Ecto neural progenitor cell (in vitro differentiated cells): ENCODE measurements around the gene TANK.
"Not testable (repeated sequence)": the region's sequence is repeated elsewhere in the genome, so short reads cannot be mapped to it uniquely, and the experiment has no call there.

Experiments used
- DNase-seq: peaks from one replicate; pipeline ENCODE4 v3.0.0-alpha.2; 2018; ENCODE audit warnings: low spot score

TANK gene

DNA sequence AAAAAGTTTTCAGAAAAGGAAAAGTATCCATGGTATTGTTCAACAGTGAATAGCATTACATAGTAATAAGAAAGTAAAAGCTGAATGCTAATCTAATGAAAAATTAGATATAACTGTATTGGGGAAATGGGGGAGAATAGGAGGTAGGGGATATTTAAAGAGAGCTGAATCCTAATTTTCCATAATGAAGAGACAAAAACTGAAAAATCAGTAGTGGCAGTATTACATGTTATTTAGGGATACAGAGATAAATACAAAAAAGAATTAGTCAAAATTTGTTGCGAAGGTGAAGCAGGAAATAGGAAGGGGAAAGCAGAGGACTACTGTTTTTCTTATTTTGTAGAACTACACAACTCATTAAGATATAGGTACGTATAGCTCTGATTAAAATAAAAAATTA, 9.1 kb downstream of the TANK start:
- DNase-seq, result no peak

DNA sequence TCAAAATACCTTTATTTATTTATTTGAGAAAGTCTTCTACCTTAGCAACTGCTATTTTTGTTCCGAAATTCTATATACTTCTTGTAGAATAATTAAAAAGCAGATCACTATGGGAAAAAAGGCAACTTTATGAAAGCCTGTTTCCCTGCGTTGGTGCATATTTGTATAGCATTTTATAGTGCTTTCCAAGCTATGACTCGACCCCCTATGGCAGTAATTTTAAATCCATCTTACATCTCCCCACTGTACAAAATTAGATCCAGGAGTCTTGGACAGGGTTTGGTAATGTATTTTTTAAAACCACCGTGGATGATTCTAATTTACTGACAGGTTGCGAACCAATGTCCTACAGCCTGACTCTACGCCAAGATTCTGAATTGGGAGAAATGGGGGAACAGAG, 10.1 kb downstream of the TANK start:
- no peak for DNase-seq

DNA sequence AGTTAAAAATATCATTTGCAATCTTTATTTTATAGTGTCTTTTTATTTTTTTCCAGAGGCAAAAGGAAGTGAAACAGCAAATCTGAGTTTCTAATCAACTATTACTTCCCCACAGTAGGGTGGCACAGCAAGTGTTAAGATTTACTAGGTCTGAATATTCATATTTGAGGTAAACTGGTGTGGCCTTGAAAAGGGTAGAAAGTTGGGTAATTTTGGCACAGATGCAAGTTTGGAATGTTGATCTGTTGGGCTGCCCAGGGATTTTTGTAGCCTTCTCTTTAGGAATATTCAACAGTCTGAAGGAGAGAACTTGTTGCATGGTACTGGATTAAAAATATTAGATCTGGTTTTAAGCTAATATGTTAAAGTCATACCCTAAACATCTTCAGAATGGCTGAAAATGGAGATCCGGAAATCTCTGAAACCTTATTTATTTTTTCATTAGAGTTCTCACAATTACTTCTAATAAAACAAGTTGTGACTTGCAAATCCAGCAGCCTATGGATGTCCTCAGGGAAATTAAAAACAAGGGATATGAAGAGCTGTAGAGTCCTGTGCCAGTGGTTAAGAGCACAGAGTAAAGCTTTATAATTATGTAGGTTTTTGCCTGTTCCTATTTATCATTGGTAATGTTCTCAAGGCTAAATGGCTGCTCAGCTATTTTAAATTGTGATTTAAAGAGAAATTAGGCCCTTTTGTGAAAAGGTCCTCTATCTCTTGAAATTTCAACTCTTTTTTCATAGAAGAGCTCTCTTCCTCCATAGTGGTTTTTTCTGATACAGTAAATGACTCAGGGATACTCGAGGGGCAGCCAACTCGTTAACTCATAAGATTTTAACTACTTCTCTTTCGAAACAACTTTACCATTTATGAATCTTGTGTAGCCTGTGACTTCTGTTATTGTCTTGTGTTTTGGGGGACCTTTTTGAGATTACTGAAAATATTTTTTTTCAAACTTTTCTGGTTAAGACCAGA, 11.0 kb downstream of the TANK start:
- DNase-seq, result no peak

DNA sequence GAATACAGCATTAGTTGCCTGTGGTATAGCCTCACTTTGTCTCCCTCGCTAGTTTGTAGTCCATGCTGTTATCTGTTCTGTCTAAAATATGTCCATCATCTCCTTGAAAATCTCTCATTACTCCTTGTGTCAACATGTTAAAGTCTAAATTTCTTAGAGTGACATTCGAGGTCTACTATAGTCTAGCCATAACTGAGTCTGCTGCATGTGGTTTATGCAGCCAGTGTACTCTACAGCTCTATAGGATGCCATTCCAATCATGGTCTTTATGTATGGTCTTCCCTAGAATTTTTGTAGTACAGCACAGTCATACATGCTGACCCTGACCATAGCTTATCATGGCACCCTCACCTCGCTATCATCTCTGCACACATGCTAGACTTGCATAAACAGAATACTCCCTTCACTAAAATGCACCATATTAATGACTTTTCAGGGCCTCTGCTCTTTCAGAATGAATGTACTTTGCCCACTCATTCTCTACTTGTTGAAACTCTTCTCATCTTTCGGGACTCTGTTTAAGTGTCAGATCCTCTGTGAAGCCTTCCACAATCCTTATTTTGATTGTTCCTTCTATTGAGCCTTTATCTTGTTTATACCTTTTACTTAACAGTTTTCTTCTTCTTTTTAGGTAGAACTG, 12.8 kb downstream of the TANK start:
- DNase-seq, result no peak

DNA sequence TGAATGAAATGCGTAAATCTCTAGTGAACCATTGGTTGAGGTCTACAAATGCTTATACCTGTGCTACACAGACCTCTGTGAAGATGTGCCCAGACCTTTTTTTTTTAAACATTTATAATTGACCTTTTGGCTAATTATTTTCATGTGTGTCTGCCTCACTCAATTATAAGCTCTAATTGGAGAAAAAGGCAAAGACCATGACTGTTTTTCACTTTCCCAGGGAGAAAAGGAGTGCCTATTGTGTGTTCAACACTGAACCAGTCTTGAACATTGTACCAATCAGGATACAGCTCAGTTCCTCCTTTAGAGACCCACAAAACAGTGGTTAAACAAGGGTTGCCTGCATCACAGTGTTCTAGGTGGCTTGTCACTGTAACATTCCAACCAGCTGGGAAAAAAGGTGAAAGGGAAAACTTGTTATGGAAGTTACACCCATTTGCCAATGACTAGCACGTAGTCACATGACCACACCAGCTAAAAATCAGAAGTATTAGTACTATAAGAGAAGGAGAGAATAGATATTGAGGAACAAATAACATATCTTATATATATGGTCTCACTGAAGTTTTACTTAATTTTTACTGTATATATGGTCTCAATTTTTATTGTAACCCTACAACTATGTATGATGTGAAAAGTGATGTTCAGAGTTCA, 13.4 kb downstream of the TANK start:
- no peak for DNase-seq

GRCh38 chr2:161177969-161178368, 17.7 kb downstream of the TANK start:
- no peak for DNase-seq

DNA sequence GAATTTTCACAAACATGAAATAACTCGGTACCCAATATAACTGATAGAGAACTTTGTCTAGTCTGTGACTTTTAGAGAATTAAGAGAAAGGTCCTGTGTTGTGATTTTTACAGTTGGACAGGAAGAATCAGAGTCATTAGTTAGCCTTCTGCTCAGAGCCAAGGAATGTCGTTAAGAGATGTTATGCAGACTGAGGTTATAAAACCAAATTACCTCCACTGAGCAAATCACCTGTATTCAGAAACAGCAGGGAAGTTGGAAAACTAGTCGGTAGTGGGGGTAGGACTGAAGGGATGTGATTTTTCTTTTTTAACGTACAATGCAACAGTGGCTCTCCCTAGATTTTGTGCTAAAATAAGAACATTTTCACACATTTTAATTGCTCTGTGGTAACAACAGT, 18.5 kb downstream of the TANK start:
- DNase-seq, result no peak

GRCh38 chr2:161190050-161190449, 29.8 kb downstream of the TANK start:
- DNase-seq, result no peak

DNA sequence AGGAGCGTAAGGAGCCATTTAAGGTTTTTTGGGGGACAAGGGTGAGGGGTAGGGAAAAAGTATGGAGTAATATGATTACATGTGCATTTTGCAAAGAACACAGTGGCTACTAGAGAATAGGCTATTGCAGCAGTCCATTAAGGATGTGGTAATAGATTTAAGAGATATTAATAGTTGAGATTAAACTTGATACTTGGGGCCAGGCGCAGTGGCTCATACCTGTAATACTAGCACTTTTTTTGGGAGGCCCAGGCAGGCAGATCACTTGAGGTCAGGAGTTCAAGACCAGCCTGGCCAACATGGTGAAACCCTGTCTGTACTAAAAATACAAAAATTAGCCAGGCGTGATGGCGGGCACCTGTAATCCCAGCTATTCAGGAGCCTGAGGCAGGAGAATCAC, 35.4 kb downstream of the TANK start:
- not testable (repeated sequence) for DNase-seq

GRCh38 chr2:161199912-161200701, 39.9 kb downstream of the TANK start:
- DNase-seq, result no peak

DNA sequence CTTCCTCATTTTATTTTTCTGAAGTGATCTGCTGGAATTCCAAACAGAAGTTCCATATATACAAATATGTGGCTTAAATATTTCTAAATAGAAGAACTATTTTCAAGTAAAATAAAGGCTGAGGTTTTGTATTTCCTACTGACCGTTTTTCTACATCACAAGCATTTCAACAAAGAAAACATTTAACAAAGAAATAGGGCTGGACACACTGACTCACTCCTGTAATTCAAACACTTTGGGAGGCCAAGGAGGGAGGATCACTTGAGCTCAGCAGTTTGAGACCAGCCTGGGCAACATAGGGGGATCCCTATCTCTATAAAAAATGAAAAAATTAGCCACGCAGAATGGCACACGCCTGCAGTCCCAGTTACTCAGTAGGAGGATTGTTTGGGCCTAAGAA, 44.6 kb downstream of the TANK start:
- DNase-seq, result no peak

DNA sequence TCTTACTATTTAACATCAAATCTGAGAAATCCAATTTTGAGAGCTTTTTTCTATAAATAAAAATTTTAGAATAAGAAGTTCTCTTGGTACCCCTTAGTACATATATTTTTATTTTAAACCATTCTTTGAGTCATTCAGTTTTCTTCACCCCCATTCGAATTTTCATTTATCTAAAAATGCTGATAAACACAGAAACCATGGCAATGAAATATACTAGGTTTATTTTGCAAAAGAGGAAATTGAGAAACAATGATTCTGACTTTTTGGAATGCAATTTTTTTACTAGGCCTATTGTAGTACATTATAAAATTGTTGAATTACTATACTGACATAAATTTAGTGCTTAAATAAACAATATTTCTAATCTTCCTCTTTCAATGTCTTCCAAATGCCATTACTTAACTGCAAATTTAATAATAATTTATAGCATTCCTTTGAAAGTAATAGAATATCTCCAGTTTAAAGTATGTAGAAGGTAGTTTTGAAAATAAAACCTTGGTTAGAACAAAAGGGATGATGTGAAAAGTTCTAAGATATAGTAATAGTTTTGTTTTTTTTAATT, 46.3 kb downstream of the TANK start:
- no peak for DNase-seq

DNA sequence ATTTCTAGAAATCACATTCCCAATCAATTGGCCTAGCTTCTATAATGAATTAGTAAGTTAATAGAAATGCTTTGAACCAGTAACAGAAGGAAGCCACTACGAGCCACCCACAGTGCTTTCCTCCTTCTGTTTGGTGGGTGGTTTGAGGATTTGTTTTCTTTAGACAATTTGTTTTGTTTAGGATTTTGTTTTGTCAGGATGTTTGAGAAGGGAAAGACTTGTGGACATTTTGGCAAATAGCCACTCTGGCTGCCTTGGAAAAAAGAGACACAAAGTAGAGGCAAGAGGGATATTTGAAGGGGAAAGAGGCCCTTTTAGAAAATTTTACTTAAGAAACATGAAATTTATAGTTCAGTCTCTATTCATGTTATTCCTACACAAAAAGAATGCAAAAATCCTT, 47.7 kb downstream of the TANK start:
- DNase-seq, result no peak

DNA sequence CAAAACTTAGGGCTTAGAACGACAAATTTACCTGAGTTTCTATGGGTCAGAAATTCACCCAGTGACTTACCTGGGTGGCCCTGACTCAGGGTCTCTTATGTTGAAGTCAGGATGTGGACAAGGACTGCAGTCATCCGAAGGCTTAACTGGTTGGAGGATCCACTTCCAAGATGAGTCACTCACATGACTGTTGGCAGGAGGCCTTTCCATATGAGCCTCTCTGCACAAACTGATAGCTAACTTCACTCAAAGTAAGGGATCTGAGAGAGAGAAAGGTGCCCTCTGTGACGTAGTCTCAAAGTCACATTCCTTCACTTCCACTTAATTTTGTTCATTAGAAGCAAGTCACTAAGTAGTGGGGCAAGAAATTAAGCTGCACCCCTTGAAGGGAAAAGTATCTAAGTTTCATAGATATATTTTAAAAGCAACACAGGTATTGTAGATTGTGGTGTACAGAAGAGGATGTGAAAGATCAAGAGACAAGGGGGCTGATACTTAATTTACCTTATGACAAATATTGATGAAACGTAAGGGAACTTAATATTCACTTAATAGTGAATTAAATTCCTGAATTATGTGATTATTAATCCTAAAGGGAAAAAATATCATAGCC, 48.4 kb downstream of the TANK start:
- no peak for DNase-seq

GRCh38 chr2:161209902-161210301, 49.7 kb downstream of the TANK start:
- no peak for DNase-seq

GRCh38 chr2:161217597-161218185, 57.5 kb downstream of the TANK start:
- DNase-seq, result no peak

- DNase-seq, result no peak
Measured at GRCh38 chr2:161219211-161219610, 59.0 kb downstream of the TANK start.

- no peak for DNase-seq
Measured at GRCh38 chr2:161223139-161223732, 63.0 kb downstream of the TANK start.

GRCh38 chr2:161228511-161229240, 68.4 kb downstream of the TANK start:
- DNase-seq, result no peak

- DNase-seq, result no peak
Measured at GRCh38 chr2:161230959-161231358, 70.7 kb downstream of the TANK start.
